ENCODE data around the gene ALDOB. TPM values are rescaled to one million over a fixed set of nuclear protein-coding genes. Genes with fewer than 3 reads are reported as not detected.
A peak's percentile ranks its signal among the peaks of the same experiment; 100 is the strongest.

Gene ALDOB
- total RNA-seq, 1 experiment from 2014 or later = 0.67 TPM

DNA sequence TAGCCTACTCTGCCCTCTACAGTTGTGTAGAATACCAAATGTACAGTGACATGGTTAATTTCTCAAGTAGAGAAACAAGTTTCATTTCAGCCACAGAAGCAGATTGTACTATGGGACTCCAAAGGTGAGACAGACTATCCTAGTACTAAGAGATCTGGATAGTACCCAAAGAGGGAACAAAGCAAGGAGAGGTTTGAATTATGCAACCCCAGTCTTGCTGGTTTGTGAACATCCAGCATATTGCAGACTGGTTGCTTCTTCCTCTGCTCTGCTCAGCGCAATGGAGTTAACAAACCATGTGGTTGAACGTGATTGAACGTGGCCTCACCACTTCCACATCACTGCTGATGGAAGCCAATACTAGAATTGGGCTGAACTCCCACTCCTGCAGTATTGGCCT is 43.3 kb upstream of the ALDOB start:
- in situ Hi-C loops (cut with HindIII; ENCODE audit: low pct_unique_long_range_greater_than_20kb, low sequenced_read_pairs) = no loop called here
- Histone ChIP-seq H3K4me1 (ENCODE audit: control insufficient read depth, insufficient read depth, low read length) (no peaks in the 10 kb centered on the region), H3K9me3 (ENCODE audit: control insufficient read depth, insufficient read depth, low read depth, low read length) (no peaks in the 10 kb centered on the region), H3K27me3 (ENCODE audit: control insufficient read depth, insufficient read depth, low read length) (no peaks in the 10 kb centered on the region), H3K27ac (ENCODE audit: low read length) (no peak overlapping the region), H3K36me3 (ENCODE audit: control insufficient read depth, insufficient read depth, low read length) (no peaks in the 10 kb centered on the region), H3K4me3 (ENCODE audit: low read depth in 2 of 2, low read length in 2 of 2) (no peak overlapping the region)
- ATAC-seq (no peak), DNase-seq (ENCODE audit: low read depth, low spot score) (no peak)
- BruUV-seq (replicated peaks) = no TSS peak
- intact Hi-C loops (cut with micrococcal nuclease; ENCODE audit: unreplicated experiment) = no loop called here
- ChIA-PET POLR2A (no interaction called here), CTCF (no interaction called here)
- no peak for TF ChIP-seq POLR2AphosphoS5 (IDR thresholded peaks at IDR 0.05; ENCODE audit: low read depth, low read length)
- peak; percentile 10; the same call in 1 of the 2 replicates for TF ChIP-seq CTCF (IDR thresholded peaks at IDR 0.05)

DNA sequence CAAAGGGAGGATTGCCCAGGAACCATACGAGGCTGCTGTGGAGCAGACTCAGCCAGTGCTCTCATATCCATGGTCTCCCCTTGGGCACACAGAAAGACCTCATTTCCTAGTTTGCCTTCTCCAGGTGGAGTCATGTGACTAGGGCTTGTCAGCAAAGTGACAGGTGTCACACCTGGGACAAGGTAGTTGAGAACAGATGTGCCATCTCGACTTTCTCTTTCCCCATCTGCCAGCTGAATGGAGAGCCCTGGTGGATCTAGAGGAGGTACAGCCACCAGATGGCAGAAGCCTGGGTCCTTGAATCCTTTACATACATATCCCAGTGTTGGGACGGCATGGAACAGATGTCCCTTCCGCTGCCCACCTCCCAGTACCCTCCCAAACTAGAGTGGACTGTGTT is 42.9 kb upstream of the ALDOB start:
- ChIA-PET POLR2A (no interaction called here), CTCF (no interaction called here)
- DNase-seq (ENCODE audit: low read depth, low spot score) = no peak
- no peak overlapping the region for H3K4me3 ChIP-seq (ENCODE audit: low read depth in 2 of 2, low read length in 2 of 2)
- no peaks in the 10 kb centered on the region for H3K9me3 ChIP-seq (ENCODE audit: control insufficient read depth, insufficient read depth, low read depth, low read length)
- BruUV-seq (replicated peaks) = no TSS peak
- in situ Hi-C loops (cut with HindIII; ENCODE audit: low pct_unique_long_range_greater_than_20kb, low sequenced_read_pairs) (no loop called here), intact Hi-C loops (cut with micrococcal nuclease; ENCODE audit: unreplicated experiment) (no loop called here)
- no peaks in the 10 kb centered on the region for H3K27me3 ChIP-seq (ENCODE audit: control insufficient read depth, insufficient read depth, low read length)
- no peak for TF ChIP-seq REST (IDR thresholded peaks at IDR 0.05; ENCODE audit: insufficient read depth in 1 of 2, low read depth in 2 of 2, low read length in 1 of 2)
- TF ChIP-seq POLR2AphosphoS5 (IDR thresholded peaks at IDR 0.05; ENCODE audit: low read depth, low read length) = no peak
- TF ChIP-seq CTCF (IDR thresholded peaks at IDR 0.05) = peak; percentile 23
- no peak for TF ChIP-seq TCF7L2 (IDR thresholded peaks at IDR 0.05; ENCODE audit: low read depth, low read length)
- no peak for TF ChIP-seq SIN3A (IDR thresholded peaks at IDR 0.05; ENCODE audit: borderline replicate concordance, insufficient read depth, low read depth, low read length)
- H3K36me3 ChIP-seq (ENCODE audit: control insufficient read depth, insufficient read depth, low read length) = no peaks in the 10 kb centered on the region
- no peak overlapping the region for H3K27ac ChIP-seq (ENCODE audit: low read length)
- no peak for ATAC-seq
- H3K4me1 ChIP-seq (ENCODE audit: control insufficient read depth, insufficient read depth, low read length) = no peaks in the 10 kb centered on the region

GRCh38 chr9:101477736-101478135 is 42.2 kb upstream of the ALDOB start:
- in situ Hi-C loops (cut with HindIII; ENCODE audit: low pct_unique_long_range_greater_than_20kb, low sequenced_read_pairs) = no loop called here
- CTCF ChIA-PET = no interaction called here

More at GRCh38 chr9:101477736-101478135, 42.2 kb upstream of the ALDOB start:
- Histone ChIP-seq H3K9me3 (ENCODE audit: control insufficient read depth, insufficient read depth, low read depth, low read length) (no peaks in the 10 kb centered on the region), H3K27ac (ENCODE audit: low read length) (no peak overlapping the region), H3K36me3 (ENCODE audit: control insufficient read depth, insufficient read depth, low read length) (no peaks in the 10 kb centered on the region), H3K4me1 (ENCODE audit: control insufficient read depth, insufficient read depth, low read length) (no peaks in the 10 kb centered on the region), H3K27me3 (ENCODE audit: control insufficient read depth, insufficient read depth, low read length) (no peaks in the 10 kb centered on the region), H3K4me3 (ENCODE audit: low read depth in 2 of 2, low read length in 2 of 2) (no peak overlapping the region)
- no TSS peak for BruUV-seq (replicated peaks)
- intact Hi-C loops (cut with micrococcal nuclease; ENCODE audit: unreplicated experiment) = no loop called here
- POLR2A ChIA-PET = no interaction called here
- ATAC-seq = no peak
- DNase-seq (ENCODE audit: low read depth, low spot score) = no peak
- TF ChIP-seq SIN3A (IDR thresholded peaks at IDR 0.05; ENCODE audit: borderline replicate concordance, insufficient read depth, low read depth, low read length) (no peak), REST (IDR thresholded peaks at IDR 0.05; ENCODE audit: insufficient read depth in 1 of 2, low read depth in 2 of 2, low read length in 1 of 2) (no peak), POLR2AphosphoS5 (IDR thresholded peaks at IDR 0.05; ENCODE audit: low read depth, low read length) (no peak), TCF7L2 (IDR thresholded peaks at IDR 0.05; ENCODE audit: low read depth, low read length) (no peak), CTCF (IDR thresholded peaks at IDR 0.05) (no peak)

All from Panc1 (cell line).